PC-3 (cell line): ENCODE data around the gene KRTAP12-1.

Source experiments
- CTCF ChIP-seq: fragments of 300-600 bp; sonication (generic); conservative IDR thresholded peaks from 2 replicates; pipeline ENCODE4 v1.5.1; 2017; ENCODE audit warnings: antibody characterized with exemption, low read depth, mild to moderate bottlenecking, low read length
- EZH2 ChIP-seq: fragments of 300-600 bp; sonication (generic); IDR thresholded peaks from one replicate; pipeline ENCODE4 v1.6.1; 2017; ENCODE audit warnings: antibody characterized with exemption, mild to moderate bottlenecking, low read length; ENCODE audit not compliant: unreplicated experiment

GRCh38 chr21:44728716-44729115 lies 46.8 kb upstream of the KRTAP12-1 start:
- TF ChIP-seq EZH2 = no peak
- no peak for TF ChIP-seq CTCF
